Smooth muscle cell (in vitro differentiated cells): ENCODE data around the gene CPXM1. TPM values are rescaled to one million over a fixed set of nuclear protein-coding genes. Genes with fewer than 3 reads are reported as not detected.

Experiments used
- DNase-seq: peaks from one replicate; lab custom pipeline; 2025; ENCODE audit not compliant: unreplicated experiment; lab: John Stamatoyannopoulos, UW
- H2AFZ ChIP-seq: fragments of 200-600 bp; sonication (generic); 2 replicates; pipeline ENCODE4 v1.6.0; 2016; ENCODE audit warnings: antibody characterized with exemption, low read depth, mild to moderate bottlenecking
- H3F3A ChIP-seq: fragments of 200-600 bp; sonication (generic); 2 replicates; pipeline ENCODE4 v1.6.0; 2017; ENCODE audit warnings: antibody characterized with exemption, low read depth
- H3K27ac ChIP-seq: fragments of 200-600 bp; sonication (generic); 2 replicates; pipeline ENCODE4 v1.5.1; 2016; ENCODE audit warnings: low read depth, mild to moderate bottlenecking
- H3K27me3 ChIP-seq: fragments of 200-600 bp; sonication (generic); 2 replicates; pipeline ENCODE4 v1.6.1; 2016; ENCODE audit warnings: low read depth, mild to moderate bottlenecking
- H3K36me3 ChIP-seq: fragments of 200-600 bp; sonication (generic); 2 replicates; pipeline ENCODE4 v1.5.1; 2016; ENCODE audit warnings: low read depth
- H3K4me1 ChIP-seq: fragments of 200-600 bp; sonication (generic); 2 replicates; pipeline ENCODE4 v1.5.1; 2016; ENCODE audit warnings: low read depth
- H3K4me2 ChIP-seq: fragments of 200-600 bp; sonication (generic); 2 replicates; pipeline ENCODE4 v1.6.0; 2016; ENCODE audit warnings: mild to moderate bottlenecking
- H3K4me3 ChIP-seq: fragments of 200-600 bp; sonication (generic); 2 replicates; pipeline ENCODE4 v1.5.1; 2016; ENCODE audit warnings: mild to moderate bottlenecking
- H3K79me2 ChIP-seq: fragments of 200-600 bp; sonication (generic); 2 replicates; pipeline ENCODE4 v1.6.0; 2016; ENCODE audit warnings: low read depth, mild to moderate bottlenecking
- H3K9ac ChIP-seq: fragments of 200-600 bp; sonication (generic); 2 replicates; pipeline ENCODE4 v1.6.0; 2016; ENCODE audit warnings: low read depth
- H3K9me3 ChIP-seq: fragments of 200-600 bp; sonication (generic); replicated peaks from 2 replicates; pipeline ENCODE4 v1.5.1; 2016; ENCODE audit warnings: low read depth
- H4K20me1 ChIP-seq: fragments of 200-600 bp; sonication (generic); 2 replicates; pipeline ENCODE4 v1.6.0; 2016; ENCODE audit warnings: low read depth
- CTCF ChIP-seq: fragments of 200-600 bp; sonication (generic); IDR thresholded peaks from 2 replicates; pipeline ENCODE4 v1.5.1; 2017; ENCODE audit warnings: borderline replicate concordance, mild to moderate bottlenecking, antibody characterized with exemption; ENCODE audit not compliant: insufficient read depth, poor library complexity, severe bottlenecking
- WGBS: methylation state at CpG from one replicate; pipeline ENCODE4 v1.1.7; 2016; ENCODE audit warnings: low lambda C conversion rate; 5-methylcytosine and 5-hydroxymethylcytosine counted together
- polyA plus RNA-seq: library from polyadenylated mRNA; unstranded; fragments of >200 nt; fragmentation: Nextera tagmentation; extraction: Ambion mirVana; gene quantifications from 2 replicates; pipeline ENCODE4 v1.2.1, GENCODE V29; 2016
- total RNA-seq: library from RNA; depleted of rRNA; stranded (reverse); fragments of >200 nt; gene quantifications from 2 replicates; pipeline ENCODE4 v1.2.3, GENCODE V29; 2014

CPXM1 gene
- total and polyA plus RNA-seq, 2 experiments from 2014 or later, result 40.2 to 99.3 TPM

GRCh38 chr20:2840138-2840966, 39.9 kb upstream of the CPXM1 start, which contains the start of the genes PCED1A and VPS16:
Gene PCED1A, minus strand, starts transcription at chr20:2840655. Its CDS starts 743 bp downstream, at chr20:2839912.
Gene VPS16, plus strand, starts transcription at chr20:2840745. Its CDS starts 30 bp downstream, at chr20:2840775.
- peak within 1 kb of the TSS; percentile 98 for H3K4me3 ChIP-seq
- TF ChIP-seq CTCF, result no peak
- H3K4me2 ChIP-seq, result peak within 1 kb of the TSS; percentile 99
- peaks cover 3% of the 10 kb centered on the region for H3F3A ChIP-seq
- peak within 1 kb of the TSS; percentile 92 for H3K9ac ChIP-seq
- no peaks in the 10 kb centered on the region for H3K27me3 ChIP-seq
- no peaks in the 10 kb centered on the region for H4K20me1 ChIP-seq
- H3K79me2 ChIP-seq, result peaks cover 15% of the 10 kb centered on the region
- H2AFZ ChIP-seq, result peak within 1 kb of the TSS; percentile 100
- peaks cover 9% of the 10 kb centered on the region for H3K4me1 ChIP-seq
- H3K27ac ChIP-seq, result peak within 1 kb of the TSS; percentile 84
- no peaks in the 10 kb centered on the region for H3K9me3 ChIP-seq
- 15% methylated on average over 66 of the region's 98 CpGs for WGBS
- no peaks in the 10 kb centered on the region for H3K36me3 ChIP-seq
- DNase-seq, result peak; percentile 61

DNA sequence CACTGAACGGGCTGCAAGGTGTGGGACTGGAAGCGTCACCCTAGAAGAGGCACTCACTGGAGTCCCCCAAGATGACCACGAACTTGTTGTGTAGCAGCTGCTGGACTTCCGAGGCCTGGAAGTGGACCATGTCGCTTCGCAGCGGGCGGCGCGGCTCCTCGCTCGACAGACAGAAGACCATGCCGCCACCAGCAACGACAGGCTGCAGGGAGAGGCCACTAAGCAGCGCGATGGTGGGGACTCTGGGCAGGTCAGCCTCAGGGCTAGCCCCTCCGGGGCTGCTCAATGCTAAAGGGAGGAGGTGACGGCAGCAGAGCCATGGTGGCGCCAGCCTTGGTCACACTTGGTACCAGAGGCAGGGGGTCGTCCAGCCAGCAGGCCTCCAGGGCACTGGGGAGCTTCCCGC, 39.3 kb upstream of the CPXM1 start:
- Histone ChIP-seq H3K36me3 (no peaks in the 10 kb centered on the region), H3K27ac (no peak overlapping the region), H3K9me3 (no peaks in the 10 kb centered on the region), H3K4me1 (peaks cover 9% of the 10 kb centered on the region), H3F3A (peaks cover 3% of the 10 kb centered on the region), H2AFZ (peak overlapping the region; percentile 100), H3K27me3 (no peaks in the 10 kb centered on the region), H3K4me3 (peak overlapping the region; percentile 98), H3K79me2 (peaks cover 15% of the 10 kb centered on the region), H4K20me1 (no peaks in the 10 kb centered on the region), H3K4me2 (peak overlapping the region; percentile 99), H3K9ac (no peak overlapping the region)
- no peak for DNase-seq
- TF ChIP-seq CTCF, result no peak
- WGBS, result 94% methylated on average over 21 of the region's 21 CpGs

DNA sequence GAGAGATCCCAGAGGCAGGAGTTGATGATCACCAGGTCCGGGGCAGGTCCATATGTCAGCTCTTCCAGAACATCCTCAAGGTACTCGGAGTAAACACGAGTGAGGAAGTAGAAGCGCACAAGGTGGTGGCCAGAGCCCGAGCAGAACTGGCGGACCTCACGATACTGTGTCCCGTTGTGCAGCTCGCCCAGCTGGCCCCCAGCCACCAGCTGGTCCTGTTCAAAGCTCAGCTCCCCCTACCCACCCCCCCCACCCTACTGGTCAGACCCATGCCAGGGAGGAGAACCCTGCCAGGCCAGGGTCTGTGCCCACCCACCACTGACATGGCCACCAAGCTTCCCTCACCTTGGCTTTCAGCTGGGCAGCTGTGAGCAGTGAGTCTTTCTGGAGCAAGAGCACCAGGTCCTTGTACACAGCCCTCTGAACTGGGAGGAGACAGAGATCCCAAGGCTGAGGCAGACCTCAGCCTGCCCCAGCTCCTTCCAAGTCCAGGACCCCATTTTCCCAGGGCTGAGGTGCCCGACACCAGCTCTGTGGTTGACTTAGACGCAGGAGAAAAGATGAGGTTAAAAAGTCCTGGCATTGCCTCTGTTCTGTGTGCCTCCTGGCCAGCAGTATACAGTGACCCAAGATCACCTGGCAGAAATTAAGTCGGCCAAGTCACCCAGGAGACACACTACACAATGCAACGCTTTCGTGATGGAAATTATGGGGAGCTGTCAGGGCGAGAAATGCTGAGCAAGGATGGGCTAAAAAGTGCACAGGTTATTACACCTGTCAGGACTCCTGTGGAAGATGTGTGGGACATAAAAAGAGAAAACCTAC, 38.6 kb upstream of the CPXM1 start:
- no peak overlapping the region for H3K27ac ChIP-seq
- no peak for TF ChIP-seq CTCF
- no peak overlapping the region for H3K4me3 ChIP-seq
- H3K9ac ChIP-seq, result no peak overlapping the region
- H3K9me3 ChIP-seq, result no peaks in the 10 kb centered on the region
- 96% methylated on average over 15 of the region's 15 CpGs for WGBS
- H2AFZ ChIP-seq, result no peak overlapping the region
- H3F3A ChIP-seq, result peaks cover 3% of the 10 kb centered on the region
- H3K4me1 ChIP-seq, result peaks cover 9% of the 10 kb centered on the region
- H3K79me2 ChIP-seq, result peaks cover 13% of the 10 kb centered on the region
- no peaks in the 10 kb centered on the region for H3K36me3 ChIP-seq
- H4K20me1 ChIP-seq, result no peaks in the 10 kb centered on the region
- H3K4me2 ChIP-seq, result peak overlapping the region; percentile 99
- no peak for DNase-seq
- no peaks in the 10 kb centered on the region for H3K27me3 ChIP-seq
